SIG-M5 treated with dmso at 0.1 percent for 504 hours (cell line): ENCODE results near the gene UTRN.

ENCODE experiments used
- DNase-seq: peaks from one replicate; lab custom pipeline; 2025; ENCODE audit not compliant: unreplicated experiment; lab: John Stamatoyannopoulos, UW

Gene UTRN

DNA sequence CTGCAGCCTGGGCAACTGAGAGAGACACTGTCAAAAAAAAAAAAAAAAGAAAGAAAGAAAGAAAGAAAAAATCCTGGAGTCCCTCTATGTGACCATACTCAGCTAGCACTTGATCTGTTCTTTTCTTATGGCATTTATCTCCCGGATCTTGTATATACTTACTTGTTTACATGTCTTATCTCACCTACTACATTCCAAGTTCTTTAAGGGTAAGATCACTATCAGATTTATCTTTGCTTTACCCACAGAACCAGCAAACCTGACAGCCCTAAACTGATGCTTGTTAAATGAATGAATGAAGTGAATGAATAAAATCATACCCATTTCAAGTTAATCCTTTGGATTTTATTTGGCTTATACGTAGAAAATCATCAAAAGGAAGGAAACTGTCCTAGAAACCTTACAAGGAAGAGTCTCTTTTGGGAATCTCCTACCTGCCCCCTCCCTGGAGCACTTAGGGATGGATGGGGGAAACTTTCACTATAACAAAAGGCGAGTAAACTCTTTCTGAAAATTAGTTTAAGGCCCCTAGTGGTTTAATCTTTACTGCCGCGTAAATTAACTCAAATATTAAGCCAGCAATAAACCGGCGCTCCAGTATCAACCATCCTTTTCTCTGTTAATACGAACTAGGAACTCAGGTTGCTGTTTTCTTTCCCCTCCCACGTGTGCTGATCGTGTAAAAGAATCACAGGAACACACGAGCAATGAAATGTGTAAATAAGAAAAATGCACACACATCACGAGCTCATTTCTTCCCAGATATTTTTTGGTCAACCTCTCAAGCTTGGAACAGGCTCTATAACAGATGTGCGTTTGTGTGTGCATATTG, 1.3 kb upstream of the UTRN start:
- peak; percentile 15 for DNase-seq

DNA sequence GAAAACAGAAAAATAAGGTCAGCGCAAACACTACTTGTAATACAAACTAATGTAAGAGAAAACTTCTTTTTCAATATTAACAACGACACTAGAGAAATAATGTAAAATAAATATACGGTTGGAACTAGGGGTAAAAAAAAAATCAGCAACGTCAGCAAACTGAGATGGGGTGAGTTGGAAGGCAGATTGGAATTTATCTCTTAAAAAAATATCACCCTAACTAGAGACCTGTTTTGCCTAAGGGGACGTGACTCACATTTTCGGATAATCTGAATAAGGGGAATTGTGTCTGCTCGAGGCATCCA, 705 bp upstream of the UTRN start:
- DNase-seq: no peak

DNA sequence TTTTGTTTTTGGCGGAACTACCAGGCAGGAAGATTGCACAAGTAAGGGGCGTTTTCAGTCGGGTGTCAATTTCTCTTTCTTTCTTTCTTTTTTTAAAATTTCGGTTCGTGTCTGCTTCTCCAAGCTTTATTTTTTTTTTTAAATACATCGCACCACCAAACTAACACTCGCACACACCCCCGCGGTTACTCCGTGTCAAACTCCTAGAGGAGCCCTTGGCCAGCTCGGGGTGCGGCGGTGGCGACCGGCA, 338 bp downstream of the UTRN start:
- peak; percentile 86 for DNase-seq

DNA sequence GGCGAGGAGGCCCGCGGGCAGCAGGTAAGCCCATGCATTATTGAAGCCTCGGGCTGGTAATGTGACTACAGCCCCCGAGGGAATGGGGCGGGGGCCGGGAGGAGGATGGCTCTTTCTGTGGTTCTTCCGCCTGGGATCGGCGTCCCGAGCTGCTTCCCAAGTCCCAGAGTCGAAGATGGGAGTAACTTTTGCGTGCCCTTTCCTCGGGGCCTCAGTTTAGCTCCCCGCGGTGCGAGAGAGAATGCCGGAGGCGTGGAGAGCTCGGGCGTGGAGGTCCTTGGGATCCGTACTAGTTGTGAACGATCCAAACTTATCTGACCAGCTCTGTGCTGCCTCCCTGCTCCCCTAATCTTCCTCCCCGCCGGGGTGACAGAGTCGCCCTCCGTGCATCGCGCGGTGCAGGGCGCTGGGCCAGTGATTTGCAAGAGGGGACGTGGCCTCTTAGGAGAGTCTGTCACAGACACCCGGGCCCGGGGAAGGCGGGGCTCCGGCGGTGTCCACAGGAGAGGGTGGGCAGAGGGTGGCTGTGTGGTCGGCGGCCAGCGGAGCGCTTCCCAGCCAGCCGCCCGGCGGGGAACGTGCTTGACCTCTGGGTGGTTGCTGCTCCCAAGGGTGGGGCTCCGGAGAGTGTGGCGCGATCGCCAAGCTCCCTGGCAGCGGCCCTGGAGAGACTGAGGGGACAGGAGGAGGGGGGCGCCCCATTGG, 815 bp downstream of the UTRN start:
- DNase-seq: no peak

DNA sequence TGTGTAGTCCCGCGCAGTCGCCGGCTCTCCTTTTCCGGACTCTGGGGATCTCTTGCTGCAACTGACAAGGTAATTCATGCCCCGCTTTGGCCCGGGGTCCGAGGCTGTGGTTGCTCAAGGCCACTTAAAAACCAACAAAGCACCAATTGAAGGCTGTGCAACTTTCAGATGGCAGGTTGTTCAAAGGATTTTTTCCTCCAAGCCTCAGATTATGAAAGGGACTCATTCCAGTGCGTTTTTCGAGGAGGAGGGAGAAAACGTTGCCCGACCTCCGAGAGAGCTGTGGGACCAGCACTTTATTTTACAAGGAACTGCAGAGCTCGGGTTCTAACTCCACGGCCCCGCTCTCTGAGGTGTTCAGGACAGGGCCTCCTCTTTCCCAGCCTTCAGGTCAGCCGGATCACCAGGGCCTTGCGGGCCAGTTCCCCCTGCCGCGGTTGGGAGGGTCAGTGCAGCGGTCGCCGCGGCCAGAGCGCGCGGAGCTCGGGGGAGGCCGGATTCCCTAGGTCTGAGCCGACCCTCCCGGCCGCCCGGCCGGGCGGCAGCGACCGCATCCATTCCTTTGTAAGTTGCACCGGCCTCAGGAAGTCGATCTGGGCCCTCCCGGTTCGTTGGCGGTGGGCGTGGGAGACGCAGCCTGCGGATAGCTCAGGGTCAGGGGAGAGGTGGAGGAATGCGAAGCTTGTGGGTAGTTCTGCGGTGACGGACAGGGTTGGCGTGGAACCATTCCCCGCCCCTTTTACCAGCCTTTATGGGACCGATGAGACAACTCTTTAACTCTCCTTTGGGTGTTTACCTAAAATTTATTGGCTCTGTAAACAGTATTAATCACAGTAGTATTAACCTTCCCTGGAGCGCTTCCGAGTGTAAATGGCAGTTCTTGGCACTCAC, 1.6 kb downstream of the UTRN start:
- no peak for DNase-seq

DNA sequence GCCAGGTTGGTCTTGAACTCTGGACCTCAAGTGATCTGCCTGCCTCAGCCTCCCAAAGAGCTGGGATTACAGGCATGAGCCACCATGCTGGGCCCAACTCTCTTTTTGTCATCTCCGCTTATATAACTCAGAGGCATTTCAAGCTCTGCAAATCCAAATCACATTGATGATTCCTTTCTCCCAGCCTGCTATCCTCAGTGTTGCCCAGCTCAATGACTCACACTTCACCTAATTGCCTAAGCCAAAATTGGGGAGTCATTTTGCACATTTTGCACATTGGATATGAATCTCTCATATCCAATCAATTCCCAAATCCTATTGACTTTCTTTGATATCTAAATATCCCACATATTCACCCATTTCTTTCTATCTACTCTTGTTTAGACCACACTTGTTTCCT, 3.9 kb downstream of the UTRN start:
- DNase-seq: no peak

DNA sequence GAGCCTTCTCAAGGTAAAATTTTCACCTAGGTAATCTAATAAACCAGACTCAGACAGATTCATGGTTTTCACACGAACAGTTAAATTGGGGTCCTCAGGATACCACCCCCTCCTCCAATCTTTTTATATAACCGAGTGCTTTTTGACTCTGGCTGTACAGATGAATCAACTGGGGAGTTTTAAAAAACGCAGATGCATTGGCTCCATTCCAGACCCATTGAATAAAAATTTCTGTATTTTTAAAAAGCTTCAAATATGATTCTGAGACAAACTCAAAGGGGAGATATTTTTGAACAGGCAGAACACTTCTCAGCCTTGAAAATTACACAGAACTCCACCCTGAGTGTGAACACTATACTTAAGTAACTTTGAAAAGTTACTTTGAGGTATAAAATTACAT, 7.2 kb downstream of the UTRN start:
- DNase-seq: no peak

DNA sequence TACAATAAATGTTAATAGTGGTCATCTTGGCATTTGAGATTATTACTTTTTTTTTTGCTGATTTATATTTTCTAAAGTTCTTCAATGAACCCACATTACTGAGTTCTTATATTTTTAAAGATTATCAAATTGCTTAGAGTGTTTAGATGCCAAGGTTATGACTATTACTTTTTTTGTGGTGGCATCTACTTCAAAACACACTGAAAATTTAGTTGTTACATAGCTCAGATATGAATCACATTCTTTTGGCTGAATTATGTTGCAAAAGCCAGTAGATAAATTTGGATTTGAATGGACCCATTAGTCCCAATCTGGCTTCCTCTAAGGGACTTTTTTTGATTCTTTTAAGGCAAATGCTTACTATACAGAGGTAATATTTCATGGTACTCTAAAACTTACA, 8.9 kb downstream of the UTRN start:
- DNase-seq: no peak

DNA sequence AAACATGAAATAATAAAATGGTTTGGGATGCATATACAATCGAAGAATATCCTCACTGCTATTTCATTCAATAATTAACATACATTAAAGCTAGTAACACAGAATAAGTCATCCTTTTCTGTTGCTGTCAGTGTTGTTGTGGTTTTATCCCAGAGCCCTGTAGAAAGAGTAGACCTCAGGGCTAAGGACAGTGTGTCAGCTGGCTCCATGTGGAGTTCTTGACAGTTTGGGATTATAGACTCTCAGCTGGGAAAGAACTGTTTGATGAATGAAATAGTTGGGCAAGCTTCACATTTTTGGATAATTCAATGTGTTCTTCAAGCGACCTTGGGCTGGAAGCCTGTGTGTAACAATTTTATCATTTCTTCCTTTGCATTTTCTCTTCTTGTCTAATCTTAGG, 10.1 kb downstream of the UTRN start:
- DNase-seq: no peak

DNA sequence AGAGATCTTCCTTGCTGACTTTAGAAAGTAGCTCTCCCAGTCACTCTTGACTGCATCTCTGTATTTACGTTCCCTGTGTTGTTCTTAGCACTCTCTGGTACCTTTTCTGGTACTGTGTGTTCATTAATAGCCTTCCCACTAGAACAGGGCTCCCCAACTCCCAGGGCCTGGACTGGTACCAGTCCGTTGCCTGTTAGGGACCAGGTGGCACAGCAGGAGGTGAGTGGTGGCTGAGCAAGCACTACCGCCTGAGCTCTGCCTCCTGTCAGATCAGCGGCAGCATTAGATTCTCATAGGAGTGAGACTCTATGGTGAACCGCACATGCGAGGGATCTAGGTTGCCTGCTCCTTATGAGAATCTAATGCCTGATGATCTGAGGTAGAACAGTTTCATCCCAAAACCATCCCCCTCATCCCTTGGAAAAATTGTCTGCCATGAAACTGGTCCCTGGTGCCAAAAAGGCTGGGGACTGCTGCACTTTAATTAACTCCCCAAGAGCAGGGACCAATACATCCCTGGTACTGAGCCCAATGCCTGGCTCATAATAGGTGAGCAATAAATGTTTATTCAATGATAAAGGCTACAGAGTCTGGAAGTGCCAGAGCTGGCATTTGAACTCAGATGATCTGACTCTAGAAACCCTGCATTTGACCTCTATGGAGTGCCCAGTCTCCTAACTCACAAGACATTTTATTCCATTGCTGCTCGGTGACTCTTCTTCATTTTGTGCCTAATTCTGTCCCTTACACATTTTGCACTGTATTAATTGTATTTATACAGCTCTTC, 11.0 kb downstream of the UTRN start:
- no peak for DNase-seq

DNA sequence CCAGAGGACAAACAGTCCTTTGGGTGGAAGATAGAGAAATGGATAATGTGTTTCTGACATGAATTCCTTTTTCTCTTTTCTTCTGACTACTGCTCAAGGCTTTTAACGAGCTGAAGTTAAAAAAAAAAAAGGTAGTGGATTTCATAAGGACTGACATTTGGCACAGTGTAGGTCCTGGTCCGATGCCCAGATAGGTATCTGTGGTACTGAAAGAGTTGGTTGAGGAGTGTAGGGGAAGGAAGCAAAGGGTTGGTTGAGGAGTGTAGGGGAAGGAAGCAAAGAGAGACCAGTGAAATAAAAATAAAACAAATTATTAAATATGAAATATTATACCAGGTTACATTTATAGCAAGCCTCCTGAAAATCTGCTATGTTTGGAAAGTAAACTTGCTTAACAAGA, 11.8 kb downstream of the UTRN start:
- no peak for DNase-seq

DNA sequence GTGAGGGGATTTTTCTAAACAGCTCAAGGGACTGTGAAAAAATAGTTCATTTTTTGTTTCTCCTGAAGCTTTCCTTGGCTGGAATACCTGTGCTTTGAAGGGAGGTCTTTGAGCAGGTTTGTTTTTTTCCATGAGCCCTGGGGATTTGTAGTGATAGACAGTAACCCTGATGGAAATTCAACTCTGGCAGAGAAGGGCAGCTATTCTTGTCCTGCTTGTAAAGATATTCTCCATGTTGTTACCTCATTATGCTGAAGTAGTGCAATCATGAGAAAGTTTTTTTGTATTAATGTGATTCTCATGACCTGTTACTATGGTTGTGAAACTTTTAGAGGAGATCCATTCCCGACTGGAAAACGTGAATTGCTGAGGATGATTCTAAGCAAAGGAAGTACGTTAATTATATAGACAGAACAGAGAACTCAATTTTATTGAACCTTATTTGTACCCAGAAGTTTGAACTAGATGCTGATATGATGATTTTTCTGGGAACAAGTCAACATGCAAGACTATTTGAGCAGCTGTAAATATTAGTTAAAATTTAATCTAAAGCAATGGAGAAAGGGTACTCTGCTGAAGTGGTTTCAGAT, 12.5 kb downstream of the UTRN start:
- no peak for DNase-seq

DNA sequence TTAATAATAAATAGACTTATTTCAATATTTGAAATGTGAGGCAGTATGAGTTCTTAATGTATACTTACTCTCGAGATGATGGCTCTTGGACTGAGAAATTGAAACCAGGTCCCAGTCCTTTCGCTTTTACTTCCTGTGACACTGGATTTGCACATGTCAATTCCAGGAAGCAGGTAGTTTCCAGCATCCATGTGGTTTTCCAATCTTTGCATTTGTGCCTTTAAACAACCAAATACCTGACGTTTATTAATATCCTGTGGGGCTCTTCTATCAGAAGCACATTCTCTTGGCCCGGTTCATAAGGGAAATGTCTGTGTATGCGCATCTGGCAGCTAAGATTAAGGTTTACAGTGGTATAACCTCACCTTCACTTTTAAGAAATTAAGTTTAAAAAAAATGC, 13.1 kb downstream of the UTRN start:
- no peak for DNase-seq

DNA sequence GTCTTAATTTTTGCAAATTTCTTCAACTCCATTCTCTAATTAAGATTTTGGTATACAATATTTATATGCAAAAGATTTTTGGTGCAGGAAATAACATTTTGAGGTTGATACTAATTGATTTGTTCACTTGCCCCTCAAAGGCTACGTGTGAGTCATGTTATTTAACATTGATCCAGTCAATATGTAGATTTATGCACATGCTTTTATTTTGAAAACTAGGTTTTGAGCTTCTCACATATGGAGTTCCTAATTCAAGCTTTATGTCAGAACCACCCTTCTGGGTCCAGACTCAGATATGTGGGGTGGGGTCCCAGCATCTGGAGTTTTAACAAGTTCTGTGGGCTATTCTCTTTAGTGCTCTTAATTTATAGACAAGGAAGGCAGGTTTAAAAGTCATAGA, 13.8 kb downstream of the UTRN start:
- no peak for DNase-seq

DNA sequence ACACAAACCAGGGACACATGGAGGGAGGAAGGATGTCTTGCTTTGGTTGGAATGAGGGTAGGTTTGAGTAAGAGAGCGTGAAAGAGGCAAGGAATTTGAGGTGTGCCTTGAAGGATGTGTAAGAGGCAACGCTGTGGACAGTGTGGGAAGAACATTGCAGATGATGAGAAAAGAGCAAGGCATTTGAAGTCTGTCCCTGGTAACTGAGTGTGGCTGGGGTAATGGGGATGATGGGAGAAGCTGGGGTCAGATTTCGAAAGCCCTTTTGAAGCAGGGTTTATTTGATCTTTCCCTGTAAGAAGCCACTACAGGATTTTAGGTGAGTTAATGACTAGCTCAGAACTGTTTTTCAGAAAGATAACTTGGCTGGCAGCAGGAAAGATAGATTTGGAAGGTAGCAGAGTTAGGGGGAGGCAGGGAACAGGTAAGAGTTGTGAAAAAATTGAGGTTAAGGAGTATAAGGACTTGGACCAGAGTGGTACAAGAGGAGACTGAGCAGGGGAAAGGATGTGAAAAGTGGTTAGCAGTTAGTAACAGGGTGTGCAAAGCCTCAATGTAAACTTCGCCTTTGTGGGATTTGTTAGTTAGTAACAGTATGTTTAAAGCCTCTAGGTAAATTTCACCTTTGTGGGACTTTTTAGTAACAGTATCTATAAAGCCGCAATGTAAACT, 17.7 kb downstream of the UTRN start:
- no peak for DNase-seq

DNA sequence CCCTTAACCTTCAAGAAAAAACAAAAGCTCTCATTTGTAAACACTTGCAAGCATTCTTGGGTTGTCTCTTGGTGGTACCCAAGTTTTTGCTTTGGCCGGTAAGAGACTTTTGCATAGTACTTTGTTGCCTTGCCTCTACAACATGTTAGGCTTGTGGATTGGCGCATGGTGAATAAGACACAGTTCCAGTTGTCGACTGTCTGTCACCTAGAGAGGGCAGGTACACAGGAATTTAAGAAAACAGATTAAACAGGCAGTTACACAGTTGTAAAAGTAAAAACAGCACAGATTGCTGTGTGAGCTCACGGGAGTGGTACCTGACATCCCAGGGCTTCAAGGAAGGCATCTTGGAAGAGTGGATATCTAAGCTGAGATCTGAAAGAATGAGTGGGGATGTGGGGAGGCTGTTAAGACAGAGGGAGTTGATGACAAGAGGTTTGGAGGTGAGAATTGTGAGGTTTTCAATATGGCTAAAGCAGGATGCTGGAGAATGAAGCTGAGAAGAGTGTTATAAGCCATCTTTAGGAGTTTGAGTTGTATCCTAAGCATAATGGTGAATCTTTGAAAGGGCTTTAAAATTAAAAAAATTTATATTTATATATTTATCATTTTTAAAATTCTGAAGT, 19.2 kb downstream of the UTRN start:
- no peak for DNase-seq

DNA sequence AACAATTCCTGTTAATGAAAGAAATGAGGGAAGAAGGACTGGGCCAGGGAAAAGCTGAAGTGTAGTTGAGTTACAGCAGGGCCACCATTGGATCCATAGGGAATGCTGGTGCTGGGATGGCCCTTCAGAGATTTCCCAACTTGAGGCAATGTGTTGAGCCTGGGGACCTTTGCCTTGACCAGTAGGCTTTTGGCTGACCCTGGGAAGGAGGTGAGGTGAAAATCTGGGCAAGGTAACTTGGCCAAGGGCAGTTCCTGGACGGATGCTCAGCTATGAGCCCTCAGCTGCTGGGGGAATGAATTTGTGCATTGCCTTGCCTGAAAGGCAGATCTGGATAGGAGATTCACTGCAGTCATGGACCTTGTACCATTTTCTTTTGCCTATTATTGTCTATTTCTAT, 20.4 kb downstream of the UTRN start:
- no peak for DNase-seq

DNA sequence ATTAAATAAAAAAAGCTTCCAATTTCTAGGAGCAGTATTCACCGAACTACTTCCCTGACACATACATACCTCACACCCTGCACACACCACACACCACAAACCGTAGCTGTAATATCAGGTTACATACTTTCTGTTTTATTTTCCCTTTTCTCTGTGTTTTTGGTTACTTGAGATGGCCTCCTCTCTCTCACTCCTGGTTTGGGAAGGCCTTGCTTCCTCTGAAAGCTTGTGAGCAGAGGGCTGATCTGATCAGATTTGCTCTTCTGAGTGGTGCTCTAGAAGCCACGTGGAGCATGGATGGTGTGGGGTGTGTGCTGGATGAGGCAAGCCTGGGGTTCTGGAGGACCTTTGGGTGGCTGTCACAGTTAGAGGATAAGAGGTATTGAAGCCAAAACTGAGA, 20.9 kb downstream of the UTRN start:
- DNase-seq: no peak

DNA sequence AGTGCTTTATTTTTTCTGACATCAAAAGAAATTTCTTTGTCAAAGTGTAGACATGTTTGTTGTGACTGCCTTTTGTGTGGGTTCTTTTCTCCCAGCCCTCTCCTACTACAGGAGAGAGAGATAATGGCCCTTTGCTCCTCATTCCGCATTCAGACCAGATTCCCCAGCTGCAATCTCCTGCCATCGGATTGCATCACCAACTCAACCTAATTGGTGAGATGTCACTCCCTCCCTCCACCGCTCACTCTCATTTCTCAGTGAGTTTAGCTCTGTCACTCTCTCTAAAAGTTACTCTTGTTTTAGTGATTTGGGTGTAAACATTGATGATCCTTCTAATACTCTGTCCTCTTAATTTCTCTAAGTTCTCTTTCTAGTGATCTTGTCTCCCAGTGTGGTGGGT, 22.7 kb downstream of the UTRN start:
- DNase-seq: no peak

DNA sequence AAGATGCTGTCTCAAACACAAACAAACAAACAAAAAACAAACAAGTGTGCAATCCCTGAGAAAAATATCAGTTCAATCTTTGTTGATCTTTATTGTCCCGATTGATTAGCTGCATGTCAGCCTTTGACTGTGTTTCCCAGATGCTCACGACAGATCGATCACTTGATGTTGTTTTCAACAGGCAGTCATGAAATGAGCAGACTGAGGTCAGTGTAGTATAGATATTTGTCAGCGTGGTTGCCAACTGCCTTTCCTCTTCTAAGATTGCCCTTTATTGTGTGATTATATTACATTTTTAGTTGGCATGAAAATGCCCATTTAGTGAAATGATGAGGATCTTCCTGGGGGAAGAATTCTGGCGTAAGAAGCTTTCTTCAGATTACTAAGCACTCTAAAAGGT, 25.6 kb downstream of the UTRN start:
- DNase-seq: no peak
